Measurements from ENCODE around the gene C1QTNF6.

C1QTNF6 gene

DNA sequence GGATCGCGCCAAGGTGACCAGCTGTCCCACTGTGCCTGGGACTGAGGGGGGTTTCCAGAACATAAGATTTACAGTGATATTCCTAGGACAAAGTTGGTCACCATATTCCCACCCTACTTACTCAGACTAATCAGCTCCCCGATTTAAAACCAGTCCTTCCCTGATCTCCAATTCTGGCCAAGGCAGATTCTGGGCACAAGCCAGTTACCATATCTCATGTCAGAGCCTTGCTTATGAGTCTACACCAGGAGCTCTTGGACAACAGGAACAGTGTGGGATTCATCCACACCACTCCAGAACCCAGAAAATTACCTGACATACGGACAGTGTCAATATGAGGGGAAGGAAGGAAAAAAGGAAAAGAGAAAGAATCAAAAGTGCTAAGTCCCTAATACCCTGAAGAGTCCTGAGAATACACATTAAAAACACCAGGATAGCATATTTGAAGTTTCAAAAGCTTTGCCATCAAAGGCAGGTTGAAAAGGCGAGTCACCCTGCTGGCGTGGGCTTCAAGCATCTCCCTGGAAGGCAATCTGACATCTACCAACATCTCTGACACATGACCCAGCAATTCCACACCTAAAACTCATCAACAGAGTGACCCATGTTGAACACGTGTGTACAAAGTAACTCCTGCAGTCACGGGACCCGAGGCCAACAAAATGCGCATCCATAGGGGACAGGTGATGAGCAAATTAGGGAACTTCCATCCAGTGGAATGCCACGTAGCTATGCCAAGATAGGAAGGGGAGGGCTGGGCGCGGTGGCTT, 30.3 kb downstream of the C1QTNF6 start:
- DNase-seq: no peak

DNA sequence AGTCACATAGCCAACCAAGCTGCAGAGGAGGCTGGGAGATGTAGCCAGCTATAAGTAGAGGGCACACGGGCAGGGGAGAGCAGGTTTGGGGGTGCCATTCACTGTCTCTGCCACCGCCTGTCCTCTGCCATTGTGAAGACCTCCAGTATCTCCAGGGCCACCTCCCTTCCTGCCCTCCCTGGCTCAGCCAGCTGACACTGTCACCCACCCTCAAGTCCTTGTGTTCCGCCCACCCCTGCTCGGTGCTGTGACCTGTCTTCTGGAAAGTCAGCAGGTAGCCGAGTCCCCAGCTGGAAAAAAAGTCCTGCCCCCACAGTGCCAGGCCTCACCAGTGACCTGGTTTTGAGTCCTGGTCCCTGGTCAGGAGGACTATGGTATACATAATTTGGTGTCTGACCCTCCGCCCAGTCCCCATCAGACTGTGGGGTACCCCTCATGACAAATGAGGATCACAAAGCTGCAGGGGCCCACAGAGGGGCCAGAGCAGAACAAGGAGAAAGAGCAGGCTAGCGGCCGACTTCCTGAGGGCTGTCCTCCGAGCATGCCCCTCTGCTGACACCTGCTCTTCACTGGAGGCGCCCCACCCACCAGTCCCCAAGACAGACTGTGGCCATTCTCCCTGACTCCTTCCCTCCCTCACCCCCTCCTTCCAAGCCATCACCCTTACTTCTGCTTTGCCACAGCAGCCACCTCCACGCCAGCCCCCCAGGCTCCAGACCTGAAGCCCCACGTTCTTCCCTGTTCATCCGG, 31.2 kb downstream of the C1QTNF6 start:
- DNase-seq: no peak

DNA sequence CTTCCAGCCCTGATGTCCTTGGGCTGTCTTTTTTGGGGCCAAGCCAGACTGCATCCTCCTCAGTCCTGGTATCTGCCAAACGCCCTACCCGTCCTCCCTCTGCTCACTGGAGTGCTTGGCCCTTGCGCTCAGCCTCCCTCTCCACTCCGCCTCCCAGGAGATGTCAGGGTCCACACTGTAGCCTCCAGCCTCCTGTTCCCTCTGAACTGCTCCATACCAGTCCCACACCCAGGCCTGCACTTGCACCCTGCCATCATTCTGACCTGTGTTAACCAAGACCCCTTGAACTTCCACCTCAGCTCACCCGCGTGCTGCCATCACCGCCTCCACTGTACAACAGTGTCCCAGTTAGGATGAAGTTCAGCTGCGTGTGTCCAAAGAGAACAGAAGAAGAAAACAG, 32.1 kb downstream of the C1QTNF6 start:
- DNase-seq: no peak

DNA sequence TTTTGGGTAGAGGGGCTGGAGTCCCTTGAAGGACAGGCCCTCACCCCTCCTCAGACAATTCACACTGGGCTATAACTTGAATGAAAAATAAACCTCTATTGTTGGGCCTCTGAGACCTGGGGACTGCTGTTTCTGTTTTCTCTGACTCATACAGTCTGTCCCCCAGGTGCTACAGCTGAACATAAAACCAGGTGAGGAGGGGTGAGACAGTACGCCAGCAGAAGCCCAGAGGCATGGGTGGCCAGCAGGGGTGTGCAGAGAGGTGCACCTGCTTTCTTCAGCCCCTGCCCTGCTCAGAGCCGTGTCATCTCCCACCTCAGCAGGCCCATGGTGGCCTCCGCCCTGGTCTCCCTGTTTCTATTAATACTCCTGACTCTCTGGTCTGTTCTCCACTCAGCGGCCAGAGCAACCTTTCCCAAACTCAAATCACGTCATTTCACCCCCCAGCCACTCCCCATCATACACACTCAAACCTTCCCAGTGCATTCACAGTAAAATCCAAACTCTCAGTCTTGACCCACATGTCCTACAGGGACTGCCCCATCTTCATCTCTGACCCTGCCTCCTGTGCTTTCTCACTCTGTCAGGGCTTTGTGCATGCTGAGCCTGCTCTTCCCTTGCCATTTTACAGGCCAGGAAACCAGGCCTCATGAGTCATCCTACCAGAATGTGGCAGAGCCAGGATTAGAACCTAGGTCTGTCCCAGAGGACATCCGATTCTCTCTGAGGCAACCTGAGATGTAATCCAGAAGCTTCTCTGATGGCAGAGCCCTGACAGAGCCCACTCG, 32.9 kb downstream of the C1QTNF6 start:
- no peak for DNase-seq

DNA sequence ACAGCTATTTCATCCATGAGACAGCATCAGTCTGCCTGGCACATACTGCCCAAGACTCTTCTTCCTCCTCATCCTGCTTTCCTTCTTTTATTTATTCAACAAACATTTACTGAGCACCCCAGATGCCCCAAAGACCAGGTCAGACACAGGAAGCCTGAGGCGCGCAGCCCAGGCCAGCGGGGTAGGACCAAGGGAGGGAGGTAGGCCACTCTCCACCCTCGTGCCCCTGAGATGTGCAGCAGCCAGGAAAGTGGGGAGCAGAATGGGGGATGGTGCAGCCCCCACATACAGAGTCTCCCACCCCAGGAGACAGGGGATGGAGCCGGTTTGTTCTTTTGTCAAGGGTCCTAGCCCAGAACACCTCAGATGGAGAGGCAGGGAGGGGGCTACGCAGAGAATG, 34.1 kb downstream of the C1QTNF6 start:
- no peak for DNase-seq

DNA sequence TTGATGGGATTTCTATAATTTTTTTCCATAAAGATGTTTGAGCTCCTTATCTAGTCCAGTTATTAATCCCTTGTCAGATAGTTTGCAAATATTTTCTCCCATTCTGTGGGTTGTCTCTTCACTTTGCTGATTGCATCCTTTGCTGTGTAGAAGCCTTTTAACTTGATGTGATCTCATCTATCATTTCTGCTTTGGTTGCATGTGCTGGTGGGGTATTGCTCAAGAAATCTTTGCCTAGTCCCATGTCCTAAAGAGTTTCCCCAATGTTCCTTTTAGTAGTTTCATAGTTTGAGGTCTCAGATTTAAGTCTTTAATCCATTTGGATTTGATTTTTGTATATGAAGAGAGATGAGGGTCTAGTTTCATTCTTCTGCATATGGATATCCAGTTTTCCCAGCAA, 36.6 kb downstream of the C1QTNF6 start:
- DNase-seq: no peak

DNA sequence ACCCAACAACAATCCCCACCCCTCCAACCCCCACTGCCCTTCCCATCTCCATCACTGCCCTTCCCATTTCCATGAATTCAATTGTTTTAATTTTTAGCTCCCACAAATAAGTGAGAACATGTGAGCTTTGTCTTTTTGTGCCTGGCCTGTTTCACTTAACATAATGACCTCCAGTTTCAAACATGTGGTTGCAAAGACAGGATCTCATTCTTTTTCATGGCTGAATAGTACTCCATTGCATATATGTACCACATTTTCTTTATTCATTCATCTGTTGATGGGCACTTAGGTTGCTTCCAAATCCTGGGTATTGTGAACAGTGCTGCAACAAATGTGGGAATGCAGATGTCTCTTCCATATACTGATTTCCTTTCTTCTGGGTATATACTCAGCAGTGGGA, 37.3 kb downstream of the C1QTNF6 start:
- DNase-seq: no peak

DNA sequence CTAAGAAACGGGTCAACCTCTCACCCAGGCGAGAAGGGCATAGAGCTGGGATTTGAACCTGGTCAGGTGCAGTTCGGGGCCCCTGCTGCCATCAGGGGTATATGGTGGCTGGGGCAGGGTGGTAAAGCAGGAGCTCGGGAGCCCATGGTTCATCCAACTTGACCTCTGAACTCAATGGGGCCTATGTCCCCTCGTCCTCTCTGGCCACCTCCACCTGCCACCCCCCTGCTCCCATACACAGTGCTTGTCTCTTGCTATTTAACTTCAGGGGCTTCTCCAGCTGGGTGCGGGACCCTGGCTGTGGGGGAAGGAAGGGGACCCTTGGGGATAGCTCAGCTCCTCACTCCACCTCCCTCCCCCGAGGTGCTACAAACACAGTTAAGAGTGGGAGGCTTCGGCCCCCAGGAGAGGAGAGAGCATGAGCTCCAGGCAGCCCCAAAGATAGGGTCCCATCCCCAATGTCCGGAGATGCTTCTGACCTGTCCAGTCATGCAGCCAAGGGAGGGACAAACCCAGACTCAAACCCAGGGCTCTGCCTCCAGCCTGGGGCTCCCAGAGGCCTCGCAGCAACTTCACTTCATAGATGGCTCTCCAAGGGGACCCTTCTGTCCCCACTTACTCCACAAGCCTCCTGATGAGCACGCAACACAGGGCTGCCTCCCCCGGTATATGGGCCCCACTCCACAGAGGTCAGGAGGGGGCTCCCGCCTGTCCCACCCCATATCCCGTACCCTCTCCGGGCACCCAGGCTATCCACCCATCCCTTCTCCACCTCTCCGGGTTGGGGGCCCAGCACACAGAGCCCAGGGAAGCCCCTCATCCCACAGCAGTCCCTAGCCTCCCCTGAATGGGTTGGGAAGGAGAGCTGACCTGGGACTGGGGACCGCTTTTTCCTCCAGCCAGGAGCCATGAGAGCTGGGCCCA, 39.0 kb downstream of the C1QTNF6 start:
- no peak for DNase-seq

DNA sequence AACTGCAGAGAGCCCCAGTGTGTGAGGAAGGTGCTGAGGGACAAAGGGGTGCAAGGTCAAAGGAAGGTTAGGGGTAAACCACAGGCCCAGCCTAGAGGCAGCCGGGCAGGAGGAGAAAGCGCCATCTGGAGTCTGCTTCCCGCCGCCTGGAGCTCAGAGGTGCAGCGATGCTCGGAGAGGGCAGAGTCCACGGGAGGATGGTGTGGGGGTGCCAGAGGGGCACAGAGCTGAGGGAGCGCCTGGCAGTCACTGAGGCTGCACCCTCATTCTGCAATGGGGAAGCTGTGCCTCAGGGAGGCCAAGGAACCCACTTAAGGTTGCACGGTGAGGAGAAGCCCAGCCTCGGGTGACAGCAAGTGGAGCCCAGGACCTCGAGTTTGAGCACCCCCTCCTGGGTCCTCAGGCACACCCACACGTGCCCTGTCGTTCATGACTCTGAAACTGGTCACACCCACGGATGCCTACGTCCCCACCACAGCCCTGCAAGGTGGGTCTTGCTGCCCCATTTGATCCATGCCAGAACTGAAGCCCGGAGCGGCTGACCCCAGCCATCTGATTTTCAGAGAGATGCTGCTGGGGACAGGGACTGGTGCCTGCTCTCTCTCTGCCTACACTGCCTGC, 39.9 kb downstream of the C1QTNF6 start:
- no peak for DNase-seq

DNA sequence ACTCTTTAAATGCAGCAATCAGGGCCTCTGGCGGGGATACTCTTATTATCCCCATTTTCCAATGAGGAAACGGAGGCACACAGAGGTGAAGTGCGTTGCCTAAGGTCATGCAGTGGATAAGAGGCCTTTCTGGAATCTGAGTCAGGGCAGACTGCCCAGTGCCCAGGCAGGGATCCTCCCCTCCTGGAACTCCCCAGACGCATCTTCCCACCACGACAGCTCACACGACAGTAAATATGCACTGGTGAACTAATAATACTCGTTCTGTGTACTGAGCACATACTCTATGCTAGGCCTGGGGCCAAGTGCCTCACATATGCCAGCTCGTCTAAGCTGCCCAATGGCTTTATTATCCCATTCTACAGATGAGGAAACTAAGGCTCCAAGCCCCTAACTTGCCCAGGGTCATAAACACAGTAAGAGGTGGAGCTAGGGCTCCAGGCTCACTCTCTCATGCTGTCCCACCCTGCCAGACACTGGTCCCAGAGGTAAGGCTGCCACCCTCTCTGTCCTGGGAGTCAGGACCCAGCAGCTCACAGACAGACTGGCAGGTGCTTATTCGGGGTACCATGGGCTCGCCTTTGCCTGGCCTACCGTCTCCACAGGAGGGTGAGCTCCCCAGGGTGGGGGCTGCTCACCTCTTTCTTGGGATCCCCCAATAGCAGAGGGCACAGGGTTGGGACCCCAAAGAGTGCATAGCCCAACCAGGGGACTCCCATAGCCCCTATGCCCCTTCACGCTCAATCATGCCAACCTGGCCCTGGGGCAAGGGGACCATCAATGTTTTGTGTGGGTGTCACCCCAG, 40.7 kb downstream of the C1QTNF6 start:
- no peak for DNase-seq

DNA sequence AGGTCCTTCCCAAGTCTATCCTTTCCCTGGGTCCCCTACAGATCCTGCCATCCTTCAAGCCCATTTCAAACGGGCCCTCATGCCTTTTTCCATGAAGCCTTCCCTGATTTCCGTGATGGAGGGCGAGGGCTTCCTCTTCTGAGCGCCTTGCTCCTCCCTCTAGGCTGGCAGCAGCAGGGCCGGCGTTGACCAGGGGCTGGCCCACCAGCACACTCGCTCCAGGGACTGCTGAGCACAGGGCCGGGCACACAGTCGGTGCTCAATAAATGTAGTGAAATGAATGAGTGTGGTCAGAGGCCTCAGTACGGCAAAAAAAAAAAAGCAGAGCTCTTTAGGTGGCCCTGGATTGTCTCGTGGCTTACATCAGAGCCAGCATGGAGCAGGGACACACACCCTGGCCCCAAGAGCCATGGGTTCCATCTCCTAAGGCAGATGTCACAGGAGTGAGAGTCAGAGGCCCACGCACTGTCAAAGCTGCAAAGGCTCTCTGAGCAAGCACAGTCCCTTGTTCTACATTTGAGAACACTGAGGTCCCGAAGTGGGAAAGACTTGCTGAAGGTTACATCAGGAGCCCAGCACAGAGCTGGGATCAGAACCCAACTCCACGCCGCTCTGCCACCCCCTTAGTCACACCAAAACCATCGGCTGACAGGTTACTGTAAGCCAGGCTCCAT, 41.4 kb downstream of the C1QTNF6 start:
- no peak for DNase-seq

DNA sequence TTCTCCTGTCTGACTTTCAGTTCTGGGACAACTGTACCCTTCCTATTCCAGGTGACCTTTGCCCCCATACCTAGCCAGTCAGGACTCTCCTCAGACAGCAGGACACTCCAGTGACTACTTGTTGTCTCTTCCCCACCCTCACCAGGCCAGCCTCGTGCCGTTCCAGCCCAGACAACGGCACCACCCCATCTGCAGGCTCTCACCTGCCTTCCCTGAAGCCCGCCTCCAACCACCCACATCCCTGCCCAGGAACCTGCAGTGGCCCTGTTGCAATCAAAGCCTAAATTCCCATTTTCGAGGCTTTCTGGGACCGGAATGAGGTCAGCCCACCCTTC, 42.0 kb downstream of the C1QTNF6 start:
- no peak for DNase-seq

DNA sequence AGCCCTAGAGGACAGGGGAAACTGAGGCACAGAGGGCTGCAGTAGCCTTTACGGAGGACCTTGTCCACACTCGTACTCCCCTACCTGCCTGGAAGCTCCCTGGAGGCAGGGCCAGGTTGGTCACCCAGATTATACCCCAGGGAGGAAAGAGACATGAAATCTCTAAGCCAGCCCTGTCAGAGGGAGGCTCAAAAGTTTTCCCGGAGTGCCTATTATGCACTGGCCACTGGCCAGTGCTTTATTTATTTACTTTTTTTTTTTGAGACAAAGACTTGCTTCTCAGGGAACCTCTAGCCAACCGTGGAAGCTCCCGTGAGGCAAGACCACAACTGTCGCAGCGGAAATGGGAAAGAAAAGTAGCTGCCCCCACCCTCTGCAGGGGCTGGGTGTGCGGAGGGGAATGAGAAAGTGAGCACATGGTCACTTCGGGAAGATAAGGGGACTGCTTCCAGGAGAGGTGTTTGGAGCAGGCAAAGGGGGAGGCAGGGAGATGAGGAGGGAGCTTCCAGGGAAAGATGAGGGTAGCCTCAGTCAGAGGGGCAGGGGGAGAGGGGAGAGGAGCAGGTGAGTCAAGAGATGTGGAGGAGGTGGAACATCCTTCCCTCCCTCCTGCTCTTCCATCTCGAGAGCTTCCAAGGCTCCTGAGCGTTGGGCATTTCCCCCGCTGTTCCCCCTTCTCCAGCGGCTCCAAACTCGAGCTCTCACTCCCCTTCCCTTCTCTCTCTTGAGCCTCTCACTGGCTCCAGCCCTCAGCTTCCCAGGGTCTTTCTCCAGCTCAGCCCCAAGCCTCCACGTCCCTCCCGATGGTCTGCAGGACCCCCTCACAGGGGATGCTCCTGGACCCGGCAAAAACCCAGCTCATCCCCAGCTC, 42.6 kb downstream of the C1QTNF6 start:
- no peak for DNase-seq

DNA sequence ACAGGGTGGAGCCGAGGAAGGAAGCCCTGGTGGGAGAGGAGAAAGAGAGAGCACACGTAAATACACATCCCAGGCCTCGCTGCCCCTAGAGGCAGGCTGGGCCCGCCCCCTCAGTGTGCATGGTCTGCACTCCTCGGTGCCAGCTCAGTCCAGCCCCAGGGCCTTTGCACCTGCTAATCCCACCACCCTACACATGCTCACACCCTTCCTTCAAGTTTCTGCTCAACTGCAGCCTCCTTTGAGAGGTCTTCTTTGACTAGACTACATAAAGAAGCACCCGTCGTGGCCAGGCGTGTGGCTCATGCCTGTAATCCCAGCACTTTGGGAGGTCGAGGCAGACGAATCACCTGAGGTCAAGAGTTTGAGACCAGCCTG, 43.9 kb downstream of the C1QTNF6 start:
- no peak for DNase-seq

DNA sequence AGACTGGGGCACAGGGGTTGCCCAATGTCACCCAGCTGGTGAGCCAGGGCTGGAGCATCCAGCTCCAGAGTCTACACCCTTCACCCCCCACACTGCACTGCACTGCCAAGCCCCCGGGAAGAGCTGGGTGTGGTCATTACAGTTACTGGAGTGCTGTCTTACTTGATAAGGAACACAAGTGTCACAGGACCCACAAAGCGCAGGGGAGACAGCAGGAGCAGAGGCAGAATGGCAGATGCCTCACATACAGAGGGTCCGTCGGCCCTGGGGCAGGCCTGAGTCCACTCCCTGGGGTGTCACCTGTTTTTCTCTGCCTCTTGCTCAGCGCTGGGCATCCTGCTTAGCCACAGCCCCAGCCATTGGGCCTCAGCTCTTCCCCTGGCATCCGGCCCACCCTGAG, 46.1 kb downstream of the C1QTNF6 start:
- no peak for DNase-seq

DNA sequence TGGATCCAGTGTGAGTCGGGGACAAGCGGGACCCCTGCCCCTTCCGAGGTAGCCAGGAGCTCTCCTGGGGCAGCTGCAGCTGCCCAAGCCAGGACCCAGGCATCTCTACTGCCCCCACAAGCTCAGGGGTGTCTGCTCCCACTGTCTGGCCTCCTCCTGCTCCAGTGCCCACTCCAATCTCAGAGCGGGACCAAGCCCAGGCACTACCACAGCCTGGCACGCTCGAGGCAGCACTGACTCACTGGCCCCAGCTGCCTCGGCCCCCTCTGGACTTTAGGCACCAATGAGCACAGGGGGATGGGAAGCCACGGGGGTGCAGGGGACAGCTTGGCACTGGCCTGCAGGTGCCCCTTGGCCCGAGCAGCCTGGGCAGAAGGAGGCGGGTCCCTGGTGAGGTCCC, 46.6 kb downstream of the C1QTNF6 start:
- no peak for DNase-seq

DNA sequence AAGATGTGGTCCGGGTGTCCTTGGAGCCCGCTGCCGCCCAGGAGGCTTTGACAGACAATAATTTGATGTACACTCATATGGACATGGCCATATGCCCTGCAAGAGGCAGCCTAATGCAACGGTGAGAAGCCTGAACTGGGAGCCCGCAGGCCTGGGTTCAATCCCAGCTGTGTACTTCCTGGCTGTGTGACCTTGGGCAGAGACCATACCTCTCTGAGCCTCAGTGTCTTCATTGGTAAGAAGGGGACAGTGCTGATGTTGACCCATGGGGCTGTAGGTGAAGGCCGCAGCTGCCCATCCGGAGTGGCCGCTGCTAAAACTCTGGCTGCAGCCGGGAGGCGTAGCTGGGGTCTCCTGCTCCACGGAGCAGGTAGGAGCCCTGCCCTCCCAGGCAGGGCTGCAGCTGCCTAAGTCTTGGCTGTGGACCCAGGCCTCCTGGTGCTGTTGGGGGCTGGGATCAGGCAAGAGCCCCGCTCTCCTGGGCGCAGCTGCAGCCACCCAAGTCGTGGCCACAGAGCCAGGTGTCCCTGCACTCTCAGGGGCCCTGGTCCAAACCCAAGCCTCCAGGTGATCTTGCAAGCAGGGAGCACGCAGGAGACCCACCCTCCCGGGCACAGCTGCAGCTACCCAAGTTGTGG, 47.2 kb downstream of the C1QTNF6 start:
- no peak for DNase-seq

DNA sequence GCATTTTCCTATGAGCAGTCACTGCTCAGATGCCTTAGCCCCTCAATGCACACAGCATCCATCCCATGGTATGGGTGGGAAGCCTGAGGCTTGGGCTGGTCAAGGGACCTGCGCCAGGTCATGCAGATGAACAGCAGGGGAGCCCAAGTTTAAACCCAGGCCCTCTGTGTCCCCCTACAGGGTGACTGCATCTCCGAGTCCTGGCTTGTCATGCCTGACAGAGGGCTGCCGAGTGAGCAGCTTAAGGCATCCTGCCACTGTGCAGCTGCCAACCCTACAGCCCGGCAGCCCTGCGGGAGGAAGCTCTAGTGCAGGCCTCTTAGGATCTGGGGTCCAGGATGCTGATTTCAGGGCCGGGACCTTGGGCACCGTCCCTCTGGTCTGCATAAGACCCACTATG, 48.3 kb downstream of the C1QTNF6 start:
- DNase-seq: no peak

DNA sequence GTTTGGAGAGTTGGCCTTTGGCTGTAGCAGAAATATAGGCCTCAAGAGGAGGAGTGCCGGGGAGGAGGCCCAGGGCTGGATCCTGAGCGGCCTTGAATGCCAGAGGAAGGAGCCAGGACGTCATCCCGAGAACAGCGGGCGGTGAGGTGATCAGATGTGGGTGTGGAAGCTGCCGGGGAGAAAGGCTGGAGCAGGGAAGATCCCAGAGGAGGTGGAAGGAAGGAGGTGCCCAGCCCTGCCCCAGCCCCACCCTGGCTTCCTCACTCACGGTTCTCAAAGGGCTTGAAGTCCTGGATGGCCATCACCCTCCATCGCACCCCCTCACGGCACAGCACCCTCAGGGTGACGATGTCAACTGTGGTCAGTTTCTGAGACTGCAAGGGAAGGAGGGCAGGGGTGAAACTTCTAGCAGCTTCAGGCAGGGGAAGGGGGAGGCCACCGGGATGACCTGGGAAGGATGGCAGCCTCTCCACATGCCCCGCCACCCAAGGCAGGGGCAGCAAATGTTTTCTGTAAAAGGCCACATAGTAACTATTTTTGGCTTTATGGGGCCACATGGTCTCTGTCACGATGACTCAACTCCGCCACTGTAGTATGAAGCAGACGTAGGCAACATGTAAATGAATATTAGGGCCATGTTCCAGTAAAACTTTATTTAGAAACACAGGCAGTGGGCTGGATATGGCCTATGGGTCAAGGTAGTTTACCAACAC, 49.0 kb downstream of the C1QTNF6 start:
- DNase-seq: no peak

Data from DMS79 (cell line).